Left forelimb (tissue), 1 donor: Measurements from ENCODE around the gene VWA5B1.
"Not testable (repeated sequence)": the region's sequence is repeated elsewhere in the genome, so short reads cannot be mapped to it uniquely, and the experiment has no call there.

Experiments used
- DNase-seq: peaks from one replicate; pipeline ENCODE4 v3.0.0-alpha.2; 2018; ENCODE audit warnings: low spot score

Gene VWA5B1

GRCh38 chr1:20279509-20279908 lies 11.2 kb upstream of the VWA5B1 start:
- no peak for DNase-seq

DNA sequence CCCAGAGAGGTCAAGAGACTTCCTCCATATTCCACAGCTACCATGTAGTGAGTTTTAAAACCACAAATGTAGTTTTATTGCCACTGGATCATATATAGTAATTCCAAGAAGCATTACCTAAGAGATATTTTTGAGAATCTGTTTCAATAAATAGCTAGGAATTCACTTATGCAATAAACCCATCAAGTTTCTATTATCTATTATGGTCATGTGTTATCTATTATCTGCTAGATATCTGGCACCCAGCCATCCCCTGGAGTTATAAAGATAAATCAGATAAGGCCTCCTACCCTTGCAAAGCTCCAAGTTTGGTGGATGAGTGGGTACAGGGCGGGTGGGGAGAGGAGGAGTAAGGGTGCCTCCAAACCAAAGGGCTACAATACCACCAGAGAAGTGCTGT lies 10.3 kb upstream of the VWA5B1 start:
- no peak for DNase-seq

GRCh38 chr1:20280906-20281305 lies 9.8 kb upstream of the VWA5B1 start:
- no peak for DNase-seq

DNA sequence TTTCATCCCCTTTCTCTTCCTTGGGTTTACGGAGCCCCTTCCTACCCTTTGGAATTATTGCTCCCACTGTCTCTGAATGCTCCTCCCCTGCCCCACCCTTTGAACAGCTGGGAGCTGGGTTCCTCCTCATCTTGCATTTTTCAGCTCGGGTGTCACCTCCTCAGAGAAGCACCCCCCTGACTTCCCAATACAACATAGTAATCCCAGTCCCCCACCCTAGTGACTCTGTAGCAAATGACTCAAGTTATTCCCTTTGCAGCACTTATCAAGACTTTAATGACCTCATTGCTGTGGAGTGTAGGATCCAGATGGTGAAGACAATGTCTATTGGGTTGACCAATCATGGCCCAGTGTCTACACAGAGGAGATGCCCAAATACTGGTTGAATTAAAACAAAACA lies 8.9 kb upstream of the VWA5B1 start:
- no peak for DNase-seq

- DNase-seq, result no peak
Observed at GRCh38 chr1:20282533-20282932, 8.1 kb upstream of the VWA5B1 start.

DNA sequence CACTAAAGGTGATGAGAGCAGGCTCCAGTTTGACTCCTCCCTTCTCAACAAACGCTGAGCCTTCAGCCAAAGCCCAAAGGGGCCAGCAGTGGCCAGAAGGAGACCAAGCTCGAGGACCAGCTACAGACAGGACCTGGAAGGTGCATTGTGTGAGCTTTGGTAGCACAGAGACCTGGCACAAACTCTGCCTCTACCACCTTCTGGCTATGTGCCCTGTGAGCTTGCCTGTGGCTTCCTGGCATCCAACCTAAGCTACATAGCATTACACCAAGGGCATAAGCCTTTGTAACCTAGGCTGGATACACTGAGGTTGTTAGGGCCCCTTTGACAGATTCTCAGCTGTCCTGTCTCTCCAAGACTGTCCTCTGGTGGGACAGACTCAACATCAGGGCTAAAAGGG lies 6.6 kb upstream of the VWA5B1 start:
- no peak for DNase-seq

DNA sequence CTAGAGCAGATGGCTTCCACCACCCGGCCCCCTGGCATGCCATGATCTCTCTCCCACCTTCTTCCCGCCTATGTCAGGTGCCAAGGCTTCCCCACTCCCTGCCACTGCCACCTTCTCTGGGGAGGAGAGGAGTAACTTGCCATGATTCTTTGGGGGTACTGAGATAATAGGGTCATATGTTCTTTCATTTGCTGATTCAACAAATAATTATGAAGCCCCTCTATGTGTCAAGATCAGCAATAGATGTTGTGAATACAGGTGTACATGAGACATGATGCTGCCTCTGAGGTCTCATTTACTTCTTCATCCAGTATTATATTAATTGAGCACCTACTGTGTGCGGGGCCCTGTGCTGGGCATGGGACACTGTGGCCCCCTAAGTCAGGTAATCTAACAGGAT lies 6.0 kb upstream of the VWA5B1 start:
- DNase-seq, result no peak

DNA sequence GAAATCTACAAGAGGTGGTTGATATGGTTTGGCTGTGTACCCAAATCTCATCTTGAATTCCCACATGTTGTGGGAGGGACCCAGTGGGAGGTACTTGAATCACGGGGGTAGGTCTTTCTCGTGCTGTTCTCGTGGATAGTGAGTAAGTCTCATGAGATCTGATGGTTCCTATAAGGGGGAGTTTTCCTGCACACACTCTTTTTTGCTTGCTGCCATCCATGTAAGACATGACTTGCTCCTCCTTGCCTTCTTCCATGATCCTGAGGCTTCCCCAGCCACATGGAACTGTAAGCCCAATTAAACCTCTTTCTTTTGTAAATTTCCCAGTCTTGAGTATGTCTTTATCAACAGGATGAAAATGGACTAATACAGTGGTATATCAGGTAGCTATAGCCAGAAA lies 5.2 kb upstream of the VWA5B1 start:
- no peak for DNase-seq

GRCh38 chr1:20287696-20288095 lies 3.0 kb upstream of the VWA5B1 start:
- not testable (repeated sequence) for DNase-seq

GRCh38 chr1:20291645-20292084 lies 990 bp downstream of the VWA5B1 start:
- DNase-seq, result no peak

GRCh38 chr1:20298626-20299025 lies 8.0 kb downstream of the VWA5B1 start:
- no peak for DNase-seq

DNA sequence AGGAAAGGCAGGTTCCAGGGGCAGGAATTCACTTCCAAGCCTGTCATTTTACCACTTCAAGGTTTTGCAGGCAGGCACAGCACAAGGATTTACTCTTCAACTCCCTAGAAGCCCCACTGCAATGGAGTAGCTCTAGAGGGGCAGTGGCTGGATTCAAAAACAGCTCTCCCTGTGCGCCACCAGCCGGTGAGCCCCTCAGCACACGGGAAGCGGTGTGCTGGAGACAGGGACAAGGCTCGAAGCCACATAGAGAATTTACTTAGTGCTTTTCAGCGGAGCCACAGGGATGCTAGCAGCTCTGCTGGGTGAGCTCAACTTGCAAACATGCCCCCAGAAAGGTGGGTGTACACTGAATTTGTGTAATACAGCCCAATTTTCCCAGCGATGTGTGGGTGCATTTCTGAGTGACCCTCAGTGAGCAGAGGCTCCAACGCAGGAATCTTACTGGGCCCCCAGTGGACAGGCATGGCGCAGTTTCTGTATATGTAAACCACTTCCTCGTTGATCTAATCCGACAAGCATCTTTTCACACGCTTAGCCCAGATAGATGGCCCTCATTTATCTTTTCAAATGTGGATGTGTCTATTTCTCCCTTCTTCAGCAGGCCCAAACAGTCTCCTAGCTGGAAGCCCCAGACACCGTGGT lies 10.9 kb downstream of the VWA5B1 start:
- DNase-seq, result no peak

DNA sequence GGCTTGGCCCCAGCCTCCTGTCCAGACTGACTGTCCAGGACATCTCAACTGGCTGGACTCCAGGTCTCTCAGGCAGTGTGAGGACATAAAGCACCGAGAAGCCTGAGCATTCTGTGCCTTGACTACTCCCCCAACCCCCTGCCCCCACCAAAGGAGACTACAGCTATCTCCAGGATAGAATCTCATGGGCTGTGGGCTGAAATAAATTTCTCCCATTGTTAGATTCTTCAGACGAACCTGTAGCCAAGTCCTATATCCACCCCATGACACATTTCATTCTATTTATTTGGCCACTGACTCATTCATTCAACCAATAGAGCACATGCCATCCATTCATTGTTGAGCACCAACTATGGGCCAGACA lies 11.4 kb downstream of the VWA5B1 start:
- DNase-seq, result no peak

DNA sequence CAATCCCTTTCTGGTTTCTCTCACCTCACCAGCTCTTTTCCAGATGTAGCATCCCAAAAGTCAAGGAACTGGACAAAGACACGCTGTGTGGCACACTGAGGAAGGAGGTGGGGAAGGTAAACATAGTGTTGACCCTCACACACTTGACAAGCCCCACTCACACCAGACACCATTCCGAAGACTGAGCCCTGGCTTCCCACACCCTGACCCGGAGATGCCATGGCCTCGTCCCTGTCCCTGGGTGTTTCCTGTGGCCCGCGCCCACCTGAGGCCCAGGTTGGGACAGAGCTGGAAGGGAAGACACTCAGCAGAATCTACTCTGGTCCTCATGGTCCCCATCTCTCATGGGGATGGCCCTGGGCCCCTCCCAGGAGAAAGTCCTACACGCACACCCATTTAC lies 16.4 kb downstream of the VWA5B1 start:
- DNase-seq, result no peak

- no peak for DNase-seq
Observed at GRCh38 chr1:20308569-20308968, 17.9 kb downstream of the VWA5B1 start.

GRCh38 chr1:20311289-20311688 lies 20.6 kb downstream of the VWA5B1 start:
- DNase-seq, result no peak

- no peak for DNase-seq
Observed at GRCh38 chr1:20312310-20312709, 21.6 kb downstream of the VWA5B1 start.

DNA sequence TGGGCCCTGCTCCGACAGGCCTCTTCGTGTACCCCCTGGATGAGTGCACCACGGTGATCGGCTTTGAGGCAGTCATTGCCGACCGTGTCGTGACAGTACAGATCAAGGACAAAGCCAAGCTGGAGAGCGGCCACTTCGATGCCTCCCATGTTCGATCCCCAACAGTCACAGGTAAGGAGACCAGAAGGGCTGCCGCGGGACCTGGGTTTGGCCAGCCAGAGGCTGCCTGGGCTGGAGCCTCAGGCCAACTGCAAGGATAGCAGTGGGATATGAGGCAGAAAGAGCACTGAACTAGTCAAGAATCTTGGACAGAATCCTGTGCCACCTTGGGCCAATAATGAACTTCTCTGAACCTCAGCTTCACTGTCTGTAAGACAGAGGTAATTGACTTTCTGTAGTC lies 22.1 kb downstream of the VWA5B1 start:
- no peak for DNase-seq

DNA sequence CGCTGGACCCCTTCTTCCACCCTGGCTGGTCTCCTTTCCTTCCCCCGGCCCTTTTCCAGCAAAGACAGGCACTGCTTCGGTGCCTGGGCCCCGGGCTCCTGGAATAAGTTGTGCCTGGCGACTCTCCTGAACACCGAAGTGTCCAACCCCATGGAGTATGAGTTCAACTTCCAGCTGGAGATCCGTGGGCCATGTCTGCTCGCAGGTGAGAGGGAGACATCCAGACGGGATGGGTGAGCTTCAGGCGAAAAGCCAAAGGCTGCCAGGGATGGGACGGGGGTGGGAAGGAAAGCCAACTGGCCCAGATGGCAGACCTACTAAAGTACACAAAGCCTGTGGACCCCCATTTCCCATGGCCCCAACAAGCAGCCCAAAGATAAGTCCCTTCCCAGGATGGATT lies 26.8 kb downstream of the VWA5B1 start:
- no peak for DNase-seq

GRCh38 chr1:20318521-20318920 lies 27.8 kb downstream of the VWA5B1 start:
- DNase-seq, result no peak

DNA sequence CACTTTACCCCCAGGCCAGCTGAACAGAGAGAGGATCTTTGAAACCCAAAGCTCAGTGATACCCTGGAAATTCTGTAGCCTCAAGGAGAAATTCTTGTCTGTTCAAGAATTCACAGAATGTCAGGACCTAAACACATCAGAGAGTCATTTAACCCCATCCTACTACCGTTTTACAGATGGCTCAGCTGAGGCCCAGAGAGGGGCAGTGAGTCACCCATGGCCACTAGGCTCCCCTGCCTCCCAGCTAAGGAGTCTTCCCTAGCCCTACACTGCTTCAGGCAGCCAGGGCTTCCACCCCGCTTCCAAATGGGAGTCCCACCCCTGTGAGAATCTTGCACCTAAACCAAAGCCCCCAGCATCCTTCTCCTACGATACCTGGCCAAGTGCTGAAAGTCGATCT lies 28.3 kb downstream of the VWA5B1 start:
- DNase-seq, result no peak

- no peak for DNase-seq
Observed at GRCh38 chr1:20319456-20320220, 29.0 kb downstream of the VWA5B1 start.

GRCh38 chr1:20320704-20321103 lies 30.0 kb downstream of the VWA5B1 start:
- no peak for DNase-seq

GRCh38 chr1:20321573-20321972 lies 30.9 kb downstream of the VWA5B1 start:
- no peak for DNase-seq
